Vagina (tissue), 2 donors: Measurements from ENCODE around the gene SERINC5.

Source experiments
- POLR2A ChIP-seq, 2 donors: fragments of 450-650 bp; IDR thresholded peaks; one replicate each; pipeline ENCODE4 v1.6.1; 2017; ENCODE audit warnings: antibody characterized with exemption in 2 of 2, mild to moderate bottlenecking in 2 of 2, moderate library complexity in 2 of 2
- POLR2AphosphoS5 ChIP-seq, 2 donors: sonication (generic); formaldehyde crosslinking; IDR thresholded peaks; one replicate each; pipeline ENCODE4 v1.9.0; 2017; ENCODE audit warnings: antibody characterized with exemption in 2 of 2, mild to moderate bottlenecking in 2 of 2, low read depth in 1 of 2; ENCODE audit not compliant: insufficient read depth in 1 of 2
- TF ChIP-seq, protein P1 (sequence below), 3 experiments: fragments of 450-650 bp in 2 of 3; fragments of 200-600 bp in 1 of 3; sonication (generic) in 1 of 3; IDR thresholded peaks; one replicate each; pipeline ENCODE4 v1.5.1; 2017 to 2019; ENCODE audit warnings: antibody characterized with exemption in 3 of 3, mild to moderate bottlenecking in 2 of 3, moderate library complexity in 2 of 3

DNA sequence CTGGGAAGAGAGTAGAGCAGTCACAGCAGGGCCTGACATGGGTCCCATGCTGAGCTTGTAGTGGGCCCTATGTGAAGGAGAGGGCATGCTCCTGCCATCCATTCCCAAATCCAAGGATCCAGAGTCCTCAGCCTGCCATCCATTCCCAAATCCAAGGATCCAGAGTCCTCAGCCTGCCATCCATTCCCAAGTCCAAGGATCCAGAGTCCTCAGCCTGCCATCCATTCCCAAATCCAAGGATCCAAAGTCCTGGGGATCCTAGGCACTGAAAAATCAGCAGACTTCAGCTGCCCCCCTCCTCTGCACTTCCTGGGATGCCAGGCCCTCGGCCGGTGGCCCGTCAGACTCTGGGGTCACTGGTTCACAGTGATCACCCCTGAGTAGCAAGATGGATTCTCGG is 187.1 kb downstream of the SERINC5 start:
- TF ChIP-seq POLR2A (IDR thresholded peaks at IDR 0.05) (no peak), POLR2AphosphoS5 (IDR thresholded peaks at IDR 0.05; ENCODE audit: insufficient read depth in 1 of 2, low read depth in 1 of 2) (no peak)
- TF ChIP-seq, protein P1, sequence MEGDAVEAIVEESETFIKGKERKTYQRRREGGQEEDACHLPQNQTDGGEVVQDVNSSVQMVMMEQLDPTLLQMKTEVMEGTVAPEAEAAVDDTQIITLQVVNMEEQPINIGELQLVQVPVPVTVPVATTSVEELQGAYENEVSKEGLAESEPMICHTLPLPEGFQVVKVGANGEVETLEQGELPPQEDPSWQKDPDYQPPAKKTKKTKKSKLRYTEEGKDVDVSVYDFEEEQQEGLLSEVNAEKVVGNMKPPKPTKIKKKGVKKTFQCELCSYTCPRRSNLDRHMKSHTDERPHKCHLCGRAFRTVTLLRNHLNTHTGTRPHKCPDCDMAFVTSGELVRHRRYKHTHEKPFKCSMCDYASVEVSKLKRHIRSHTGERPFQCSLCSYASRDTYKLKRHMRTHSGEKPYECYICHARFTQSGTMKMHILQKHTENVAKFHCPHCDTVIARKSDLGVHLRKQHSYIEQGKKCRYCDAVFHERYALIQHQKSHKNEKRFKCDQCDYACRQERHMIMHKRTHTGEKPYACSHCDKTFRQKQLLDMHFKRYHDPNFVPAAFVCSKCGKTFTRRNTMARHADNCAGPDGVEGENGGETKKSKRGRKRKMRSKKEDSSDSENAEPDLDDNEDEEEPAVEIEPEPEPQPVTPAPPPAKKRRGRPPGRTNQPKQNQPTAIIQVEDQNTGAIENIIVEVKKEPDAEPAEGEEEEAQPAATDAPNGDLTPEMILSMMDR (IDR thresholded peaks at IDR 0.05): no peak
